NCI-H748 (cell line): ENCODE results near the gene SLC12A1.
"Not testable (repeated sequence)": the region's sequence is repeated elsewhere in the genome, so short reads cannot be mapped to it uniquely, and the experiment has no call there.

Experiments used
- DNase-seq: peaks from one replicate; lab custom pipeline; 2025; ENCODE audit not compliant: unreplicated experiment; lab: John Stamatoyannopoulos, UW

SLC12A1 gene

DNA sequence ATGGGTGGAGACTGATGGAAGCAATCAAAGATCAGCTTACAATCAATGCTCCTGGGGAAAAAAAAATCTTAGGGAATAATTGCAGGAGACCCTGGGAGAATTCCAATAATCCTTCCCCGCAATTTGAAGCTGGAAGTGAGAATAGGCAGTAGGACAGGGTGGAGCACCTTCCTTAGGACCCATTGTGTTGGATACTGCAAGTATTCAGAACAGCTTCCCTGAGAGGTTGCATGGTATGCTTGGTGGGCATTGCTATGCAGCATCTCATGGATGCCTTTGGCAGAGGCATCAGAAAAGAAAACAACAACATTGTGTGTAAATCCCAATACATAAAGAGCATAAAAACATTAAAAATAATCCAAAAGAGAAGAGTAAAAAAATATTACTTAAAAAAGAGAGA, 100.5 kb downstream of the SLC12A1 start:
- DNase-seq: no peak

DNA sequence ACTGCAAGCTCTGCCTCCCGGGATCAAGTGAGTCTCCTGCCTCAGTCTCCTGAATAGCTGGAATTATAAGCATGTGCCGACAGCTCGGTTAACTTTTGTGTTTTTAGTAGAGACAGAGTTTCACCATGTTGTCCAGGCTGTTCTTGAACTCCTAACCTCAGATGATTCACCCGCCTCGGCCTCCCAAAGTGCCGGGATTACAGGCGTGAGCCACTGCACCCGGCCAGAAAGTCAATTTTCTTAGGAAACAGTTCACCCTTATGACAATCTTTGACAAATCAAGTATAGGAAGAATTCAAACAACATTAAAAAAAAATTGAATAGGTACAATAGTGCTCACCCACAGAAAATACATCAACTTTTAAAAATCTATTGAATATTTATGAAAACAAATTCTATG, 101.5 kb downstream of the SLC12A1 start:
- no peak for DNase-seq

DNA sequence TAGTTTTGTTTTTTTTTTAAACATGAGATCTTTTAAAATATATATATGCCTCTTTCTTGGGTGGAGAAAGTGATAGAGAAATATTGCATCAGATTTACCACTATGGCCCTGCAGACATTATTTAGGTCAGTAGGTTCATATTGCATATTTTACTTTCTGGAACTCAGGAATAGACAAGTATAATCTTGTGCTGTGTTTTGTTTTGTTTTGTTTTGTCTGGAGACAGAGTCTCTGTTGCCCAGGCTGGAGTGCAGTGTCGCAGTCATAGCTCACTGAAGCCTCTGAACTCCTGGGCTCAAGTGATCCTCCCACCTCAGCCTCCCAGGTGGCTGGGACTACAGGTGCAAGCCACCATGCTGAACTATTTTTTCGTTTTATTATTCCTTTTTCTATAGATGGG, 103.6 kb downstream of the SLC12A1 start:
- DNase-seq: no peak

DNA sequence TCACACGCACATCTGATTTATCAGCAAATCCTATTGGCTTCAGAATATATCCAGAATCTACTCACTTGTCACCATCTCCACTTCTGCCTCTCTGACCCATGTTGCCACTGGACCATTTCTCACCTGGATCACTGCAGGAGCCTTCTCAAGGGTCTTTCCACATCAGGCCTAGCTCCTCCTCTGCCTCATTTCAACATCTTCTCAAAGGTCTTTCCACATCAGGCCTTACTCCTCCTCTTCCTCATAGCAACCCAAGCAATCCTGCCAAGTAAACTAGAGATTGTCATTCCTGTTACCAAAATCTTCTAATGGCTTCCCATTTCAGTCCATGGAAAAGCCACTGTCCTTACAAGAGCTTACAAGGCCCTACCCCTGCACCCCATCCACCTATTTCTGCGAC, 107.1 kb downstream of the SLC12A1 start:
- DNase-seq: no peak

DNA sequence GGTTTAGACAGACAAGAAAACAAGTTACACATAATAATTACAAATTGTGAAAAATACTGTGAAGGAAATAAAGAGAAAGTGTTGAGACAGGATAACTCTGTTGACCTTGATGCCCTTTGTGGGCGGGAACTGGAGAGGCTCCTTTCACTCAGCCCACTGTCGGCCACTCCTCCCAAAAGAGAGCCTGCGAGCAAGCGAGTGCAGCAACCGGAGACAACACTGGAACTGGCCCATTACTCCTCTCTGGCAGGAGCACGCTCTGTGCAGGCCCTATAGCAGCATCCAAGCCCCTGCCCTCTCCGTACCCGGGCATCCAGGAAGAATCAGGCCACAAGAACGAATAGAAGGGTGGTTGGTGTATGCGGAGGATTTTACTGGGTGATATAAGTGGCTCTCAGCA, 108.9 kb downstream of the SLC12A1 start:
- no peak for DNase-seq

DNA sequence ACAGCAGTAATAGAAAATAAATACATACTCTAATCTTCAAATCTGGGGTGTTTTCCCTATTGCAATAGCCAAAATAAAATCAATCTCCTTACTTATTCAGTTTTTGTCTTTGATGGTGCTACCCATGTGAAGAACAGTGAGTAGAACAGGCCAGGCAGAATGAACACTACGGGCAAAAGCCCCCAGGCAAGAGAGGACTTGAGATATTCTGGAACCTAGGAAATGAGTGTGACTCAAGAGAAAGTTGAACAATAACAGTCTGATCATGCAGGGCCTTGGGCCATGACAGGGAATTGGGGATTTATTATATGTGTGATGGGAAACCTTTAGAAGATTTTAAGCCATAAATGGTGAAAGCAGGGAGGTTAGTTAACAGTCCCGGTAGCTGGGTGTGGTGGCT, 111.1 kb downstream of the SLC12A1 start:
- DNase-seq: no peak

DNA sequence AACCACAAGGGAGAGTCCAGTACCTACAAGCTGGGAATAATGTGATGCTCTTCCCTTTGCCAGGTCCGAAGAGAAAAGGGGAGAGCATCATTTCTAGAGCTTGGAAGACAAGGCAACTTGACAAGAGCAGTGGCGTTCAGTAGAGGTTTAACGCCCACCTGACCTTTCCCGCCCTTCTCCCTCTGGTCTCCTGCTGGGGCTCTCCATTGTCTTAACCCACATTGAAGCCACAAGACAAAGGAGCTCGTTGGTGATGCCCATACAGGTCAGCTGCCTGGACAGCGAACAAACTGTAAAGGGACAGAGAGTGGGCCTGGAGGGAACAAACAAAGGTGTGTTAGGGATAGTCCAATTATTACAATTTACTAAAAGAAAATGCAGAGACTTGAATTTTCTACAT, 112.0 kb downstream of the SLC12A1 start:
- peak; percentile 39 for DNase-seq

DNA sequence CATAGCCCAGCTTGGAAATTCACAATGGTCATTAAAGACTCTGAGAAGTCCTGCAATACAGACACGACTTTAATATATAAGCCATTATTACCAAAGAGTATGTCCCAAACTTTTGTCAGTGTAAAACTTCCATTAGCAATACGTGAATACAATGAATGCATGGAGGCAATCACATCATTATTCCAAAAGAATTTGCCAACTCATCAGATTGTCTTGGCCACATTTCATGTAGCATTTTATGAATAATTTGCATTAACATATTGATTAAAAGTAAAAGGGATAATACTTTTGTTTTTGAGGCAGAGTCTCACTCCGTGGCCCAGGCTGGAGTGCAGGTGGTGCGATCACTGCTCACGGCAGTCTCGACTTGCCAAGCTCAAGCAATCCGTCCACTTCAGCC, 117.2 kb downstream of the SLC12A1 start:
- DNase-seq: no peak

DNA sequence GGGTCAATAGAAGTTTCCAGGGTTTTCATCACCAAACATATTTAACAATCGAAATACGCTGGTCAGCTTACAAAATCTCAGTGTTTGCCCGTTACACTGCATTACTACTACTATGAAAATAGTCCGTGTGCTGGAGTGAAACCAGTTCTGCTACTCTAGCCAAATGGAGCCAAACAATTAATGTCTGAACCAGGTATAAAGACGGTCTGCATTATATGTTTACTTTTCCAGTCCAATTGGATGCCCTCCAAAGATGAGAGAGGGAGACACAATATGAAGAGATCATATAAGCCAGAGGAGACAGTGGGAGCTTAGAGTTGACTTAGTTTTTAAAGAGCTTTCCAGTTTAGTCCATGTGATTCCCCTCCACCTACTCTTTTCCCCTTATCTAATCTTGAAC, 118.8 kb downstream of the SLC12A1 start:
- peak; percentile 87 for DNase-seq

DNA sequence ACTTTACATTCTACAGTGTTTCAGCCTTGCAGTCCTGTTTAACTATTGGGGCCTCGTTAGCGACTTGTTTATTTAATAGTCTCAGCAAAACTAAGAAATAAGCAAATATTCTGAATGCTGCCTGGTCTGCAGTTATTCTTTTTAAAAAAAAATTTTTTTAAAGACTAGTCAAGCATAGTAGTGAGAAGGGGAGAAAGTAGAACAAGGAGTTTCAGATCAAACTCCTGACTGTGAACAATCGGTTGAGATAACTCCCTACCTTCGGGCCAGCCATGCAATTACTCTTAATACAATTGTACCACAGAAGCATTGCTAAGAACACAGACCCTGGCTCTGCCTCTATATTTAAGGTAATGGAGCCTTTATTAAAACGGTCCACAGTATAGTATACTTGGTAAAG, 119.3 kb downstream of the SLC12A1 start:
- DNase-seq: no peak

DNA sequence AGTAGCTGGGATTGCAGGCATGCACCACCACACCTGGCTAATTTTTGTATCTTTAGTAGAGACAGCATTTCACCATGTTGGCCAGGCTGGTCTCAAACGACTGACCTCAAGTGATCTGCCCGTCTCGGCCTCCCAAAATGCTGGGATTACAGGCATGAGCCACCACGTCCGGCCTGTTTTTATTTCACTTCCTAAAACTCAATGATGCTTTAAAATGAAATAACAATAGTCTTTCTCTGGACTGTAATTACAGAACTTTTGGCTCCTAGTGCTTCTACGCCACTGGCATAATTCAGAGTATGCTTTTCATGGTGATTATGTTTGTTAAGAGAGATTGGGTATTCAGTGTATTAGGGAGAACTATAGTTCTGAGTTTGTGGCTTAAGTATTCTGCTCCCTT, 120.1 kb downstream of the SLC12A1 start:
- not testable (repeated sequence) for DNase-seq

DNA sequence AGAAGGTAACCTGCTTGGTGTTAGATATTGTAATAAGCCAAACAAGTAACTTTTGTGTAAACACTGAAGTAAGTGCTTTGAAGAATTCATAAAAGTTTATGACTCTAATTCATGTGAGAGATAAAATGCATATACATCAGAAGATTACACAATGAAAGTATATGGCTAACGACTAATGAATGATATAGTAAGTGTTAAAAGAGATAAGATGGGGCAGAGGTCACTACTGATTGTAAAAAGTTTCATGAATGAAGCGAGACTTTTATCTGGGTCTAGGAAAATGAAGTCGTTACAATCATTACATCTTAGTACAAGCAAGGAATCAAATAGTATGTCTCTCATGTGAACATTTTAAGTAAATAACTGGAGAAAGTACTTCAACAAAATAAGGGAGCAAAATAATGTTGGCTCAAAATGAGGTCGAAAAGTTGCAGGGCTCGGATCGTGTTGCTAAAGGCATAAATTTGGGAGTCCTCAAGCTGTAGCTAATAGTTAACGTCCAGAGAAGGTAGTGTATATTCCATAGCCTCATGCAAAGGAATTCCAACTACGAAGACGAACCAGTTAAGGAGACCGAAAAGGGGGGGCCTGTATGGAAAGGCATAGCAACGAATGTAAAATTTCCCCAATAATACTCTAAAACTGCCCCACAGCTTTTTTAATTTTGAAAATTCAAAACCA, 124.1 kb downstream of the SLC12A1 start:
- no peak for DNase-seq

DNA sequence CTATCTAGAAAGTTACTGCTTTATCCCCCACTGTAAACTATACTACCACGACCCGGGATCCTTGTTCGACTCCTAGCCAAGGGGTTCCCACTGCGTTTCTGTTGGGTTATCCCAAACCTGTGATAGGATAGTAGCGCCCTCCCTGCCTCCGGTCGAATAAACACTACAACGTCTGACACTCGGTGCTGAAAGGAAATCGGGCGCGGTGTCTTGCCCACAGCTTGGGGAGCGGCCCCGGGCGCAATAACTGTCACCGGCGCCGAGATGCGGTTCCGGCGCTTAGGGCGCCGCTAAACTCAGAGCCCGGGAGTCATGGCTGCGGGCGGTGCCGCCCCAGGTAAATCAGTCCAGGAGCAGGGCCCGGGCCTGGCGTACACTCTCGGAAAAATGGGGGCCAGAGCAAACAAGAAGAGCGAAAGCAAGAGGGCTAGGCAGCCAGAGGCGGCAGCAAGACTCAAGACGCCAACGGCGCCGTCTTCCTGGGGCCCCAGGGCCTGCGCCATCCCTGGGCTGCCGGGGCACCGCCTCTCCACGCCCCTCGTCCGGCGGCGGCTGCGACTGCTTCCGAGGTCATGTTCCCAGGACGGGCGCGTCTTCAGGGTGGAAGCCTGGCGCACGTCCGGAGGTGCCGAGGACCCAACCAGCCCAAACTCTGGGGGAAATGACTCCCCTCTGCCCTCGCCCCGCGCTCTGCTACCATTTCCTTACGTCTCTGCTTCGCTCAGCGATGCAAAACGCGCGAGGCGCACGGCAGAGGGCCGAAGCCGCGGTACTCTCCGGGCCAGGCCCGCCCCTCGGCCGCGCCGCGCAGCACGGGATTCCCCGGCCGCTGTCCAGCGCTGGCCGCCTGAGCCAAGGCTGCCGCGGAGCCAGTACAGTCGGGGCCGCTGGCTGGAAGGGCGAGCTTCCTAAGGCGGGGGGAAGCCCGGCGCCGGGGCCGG, 125.0 kb downstream of the SLC12A1 start, which contains the start of gene DUT:
TSS of gene DUT (plus strand) at position 575 of the 941 bp plus-strand sequence. CDS start at position 662, 87 bp downstream.
- peak; percentile 78 for DNase-seq

DNA sequence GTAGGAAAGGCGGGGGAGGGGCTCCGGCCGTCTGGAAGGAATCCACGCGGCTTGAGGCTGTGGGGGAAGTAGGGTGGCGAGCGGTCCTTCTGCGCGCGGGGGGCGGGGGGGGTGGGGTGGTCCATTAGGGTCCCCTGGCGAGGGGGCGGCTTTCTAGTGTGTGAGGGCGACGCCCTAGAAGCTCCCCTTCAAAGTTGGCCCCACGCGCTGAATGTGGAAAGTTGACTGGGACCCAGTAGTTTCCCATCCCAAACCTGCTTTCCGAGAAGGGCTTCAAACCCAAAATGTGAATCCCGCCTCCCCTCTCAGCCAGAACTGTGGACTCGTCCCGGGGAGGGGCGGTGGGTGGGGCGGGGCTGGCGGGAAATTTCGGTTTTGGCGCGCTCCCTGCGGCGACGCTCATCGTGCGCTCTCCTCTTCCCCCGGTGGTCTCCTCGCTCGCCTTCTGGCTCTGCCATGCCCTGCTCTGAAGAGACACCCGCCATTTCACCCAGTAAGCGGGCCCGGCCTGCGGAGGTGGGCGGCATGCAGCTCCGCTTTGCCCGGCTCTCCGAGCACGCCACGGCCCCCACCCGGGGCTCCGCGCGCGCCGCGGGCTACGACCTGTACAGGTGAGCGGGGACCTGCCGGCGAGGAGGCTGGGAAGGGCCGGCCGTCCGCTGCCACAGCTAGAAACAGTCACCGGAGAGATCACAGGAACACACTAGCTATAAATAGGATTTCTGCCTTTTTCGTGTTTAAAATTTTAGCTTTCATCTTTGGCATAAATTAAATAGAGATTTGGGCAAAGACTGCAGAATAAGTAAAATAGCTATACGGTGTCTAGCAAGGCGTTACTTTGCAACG, 125.9 kb downstream of the SLC12A1 start:
- DNase-seq: peak; percentile 83

DNA sequence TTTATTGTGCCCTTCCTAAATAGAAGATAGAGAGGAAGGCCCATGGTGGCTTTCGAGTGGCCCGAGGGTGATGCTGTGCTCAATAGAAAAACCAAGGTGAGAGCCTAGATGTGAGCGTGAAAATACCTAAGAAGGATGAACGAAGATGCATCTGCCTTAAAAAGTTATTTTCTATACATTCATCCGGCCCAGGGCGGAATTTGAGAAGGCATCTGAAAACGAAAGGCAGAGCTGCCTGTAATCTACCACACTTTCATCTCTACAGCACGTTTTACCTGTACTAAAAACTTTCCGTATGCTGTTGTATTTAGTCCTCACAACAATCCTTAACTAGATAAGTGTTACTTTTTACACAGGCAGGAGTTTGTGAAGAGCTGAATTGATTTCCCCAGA, 126.5 kb downstream of the SLC12A1 start:
- peak; percentile 49 for DNase-seq

DNA sequence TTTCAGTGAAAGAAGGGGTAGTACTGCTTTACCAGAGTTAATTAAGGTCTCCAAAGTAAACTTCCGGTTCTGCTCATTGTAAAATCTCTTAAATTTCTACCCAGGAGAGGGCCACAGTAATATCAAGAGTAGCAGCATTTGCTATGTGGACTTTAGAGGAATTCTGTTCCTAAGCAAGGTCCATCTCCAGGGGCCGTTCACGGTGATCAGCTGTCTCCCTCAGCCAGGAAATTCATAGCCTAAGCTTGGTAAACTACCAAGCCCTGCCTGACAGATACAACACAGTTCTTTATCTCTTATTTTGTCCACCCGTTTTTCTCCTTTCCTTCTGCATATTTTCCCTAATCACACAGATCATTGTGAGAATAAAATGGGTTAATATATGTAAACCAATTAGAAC, 127.4 kb downstream of the SLC12A1 start:
- peak; percentile 21 for DNase-seq

DNA sequence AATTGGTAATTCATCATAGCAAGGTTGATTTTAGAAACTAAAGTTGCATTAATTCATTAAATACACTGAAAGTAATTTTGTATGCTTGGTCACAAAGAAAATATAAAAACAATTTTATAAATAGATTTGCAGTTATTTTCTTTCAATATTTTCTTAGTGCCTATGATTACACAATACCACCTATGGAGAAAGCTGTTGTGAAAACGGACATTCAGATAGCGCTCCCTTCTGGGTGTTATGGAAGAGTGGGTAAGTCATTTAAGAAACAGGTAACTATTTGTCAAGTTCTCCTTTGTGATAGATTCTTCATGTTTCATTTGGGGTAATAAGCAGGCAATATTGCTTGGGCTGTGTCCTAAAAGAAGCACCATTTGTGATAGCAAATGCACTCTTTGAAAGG, 128.2 kb downstream of the SLC12A1 start:
- peak; percentile 1 for DNase-seq

DNA sequence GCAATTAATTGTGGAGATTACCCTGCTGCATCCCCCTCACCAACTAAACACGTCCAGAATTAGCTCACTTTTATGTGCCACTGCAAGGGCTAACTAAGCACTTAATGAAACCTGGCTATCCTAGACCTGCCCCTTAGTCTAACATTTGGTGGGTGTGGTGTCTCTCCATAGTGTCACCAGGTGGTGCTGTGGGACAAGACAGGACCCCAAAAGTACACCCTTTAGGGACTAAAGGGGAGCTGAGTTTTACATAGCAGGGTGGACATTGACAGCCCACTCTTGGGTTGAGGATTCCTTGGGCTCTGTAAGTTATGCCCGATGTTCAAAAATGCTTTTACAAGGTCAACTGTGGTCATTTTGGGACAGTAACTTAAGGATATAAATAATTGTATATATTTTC, 130.8 kb downstream of the SLC12A1 start:
- DNase-seq: peak; percentile 17

DNA sequence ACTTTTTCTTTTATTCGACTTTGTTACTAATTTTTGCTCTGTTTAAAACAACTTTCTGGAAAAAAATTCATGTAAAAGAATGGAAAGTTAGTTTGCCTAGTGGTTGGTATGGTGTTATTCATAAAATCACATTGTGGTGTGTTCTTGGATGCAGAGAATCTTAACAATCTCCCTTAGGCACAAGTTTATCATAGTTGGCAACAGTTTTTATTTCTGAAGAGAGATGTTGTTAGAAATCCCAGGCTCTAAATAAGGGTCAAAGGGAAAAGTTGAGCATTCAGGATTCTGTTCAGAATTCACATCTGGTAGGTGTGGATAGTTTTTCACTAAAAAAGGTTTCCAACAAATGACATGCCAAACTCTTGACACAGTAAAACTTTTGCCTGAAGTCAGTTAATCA, 131.5 kb downstream of the SLC12A1 start:
- no peak for DNase-seq

DNA sequence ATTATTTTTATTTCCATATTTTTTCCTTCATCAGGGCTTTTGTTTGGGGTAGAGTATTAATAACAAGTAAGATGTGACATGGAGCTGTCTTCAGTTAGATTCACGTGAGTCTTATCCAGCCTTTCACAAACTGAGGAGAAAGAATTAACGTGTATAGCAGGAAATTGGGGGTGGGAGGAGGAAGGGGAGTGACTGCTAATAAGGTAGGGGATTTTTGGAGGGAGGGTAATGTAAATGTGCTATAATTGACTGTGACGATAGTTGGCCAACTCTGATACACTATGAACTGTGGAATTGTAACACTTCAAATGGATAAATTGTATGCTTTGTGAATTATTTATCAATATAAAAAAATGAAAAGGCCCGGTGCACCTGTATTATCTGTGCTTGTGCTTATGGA, 134.0 kb downstream of the SLC12A1 start:
- no peak for DNase-seq

DNA sequence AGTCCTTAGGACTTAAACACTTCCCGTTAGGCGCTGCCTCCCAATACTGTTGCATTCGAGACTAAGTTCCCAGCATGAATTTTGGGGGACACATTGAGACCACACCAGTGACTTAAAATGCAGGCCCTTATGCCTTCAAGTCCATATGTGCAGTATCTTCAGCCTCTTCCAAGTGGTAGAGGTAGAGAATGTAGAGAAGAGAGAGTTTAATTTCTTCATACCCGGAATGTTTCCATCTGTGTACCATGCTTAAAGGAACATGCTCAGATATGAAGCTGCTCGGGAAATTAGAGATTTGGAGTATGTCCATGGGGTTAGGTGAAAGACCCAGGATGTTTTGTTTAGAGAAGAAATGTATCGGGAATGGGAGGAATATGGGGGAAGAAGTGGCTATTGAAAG, 137.8 kb downstream of the SLC12A1 start:
- no peak for DNase-seq
